AG04449 (cell line): Measurements from ENCODE around the gene ARSI.

Experiments used
- CTCF ChIA-PET: fragments of 350-600 bp; formaldehyde crosslinking; extraction: SDS; loops from one replicate; lab custom pipeline; 2021; ENCODE audit warnings: antibody characterized with exemption; lab: Yijun Ruan, JAX
- POLR2A ChIA-PET: fragments of 400-600, 350-600 bp; formaldehyde crosslinking; extraction: SDS; loops from one replicate; lab custom pipeline; 2020; ENCODE audit warnings: antibody characterized with exemption, inconsistent platforms; lab: Yijun Ruan, JAX
- DNase-seq: peaks from one replicate; pipeline ENCODE4 v3.0.0-alpha.2; 2010; ENCODE audit warnings: low read depth, low spot score
- H3K4me3 ChIP-seq: 2 replicates; pipeline ENCODE4 v1.5.1; 2011; ENCODE audit warnings: low read depth, mild to moderate bottlenecking, control low read depth, low read length
- CTCF ChIP-seq: IDR thresholded peaks from one replicate; pipeline ENCODE4 v1.5.1; 2011; ENCODE audit warnings: mild to moderate bottlenecking, moderate library complexity, low read length, control low read depth, inconsistent platforms; ENCODE audit not compliant: insufficient read depth; ENCODE audit errors: missing control alignments

The ARSI gene

DNA sequence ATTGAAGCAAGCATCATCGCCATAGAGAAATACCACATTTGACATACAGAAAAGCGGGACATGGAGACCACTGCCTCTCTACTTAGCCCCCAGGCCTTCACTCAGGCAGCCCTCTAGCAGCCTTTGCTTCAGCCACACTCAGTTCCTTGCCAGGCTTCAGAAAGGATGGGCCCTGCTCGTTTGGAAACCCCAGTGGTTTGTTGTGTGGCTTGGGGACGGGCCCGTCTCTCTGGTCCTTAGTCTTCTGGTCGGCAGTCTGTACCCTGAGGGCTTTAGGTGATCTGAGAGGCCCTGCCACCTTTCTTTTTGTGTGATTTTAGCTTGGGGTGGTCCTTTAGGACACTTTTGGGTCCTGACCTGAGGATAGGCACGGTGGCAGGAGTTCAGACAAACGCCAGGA, 21.1 kb upstream of the ARSI start:
- no peak for TF ChIP-seq CTCF

GRCh38 chr5:150323092-150323491, 20.4 kb upstream of the ARSI start:
- no peak for TF ChIP-seq CTCF
- DNase-seq, result no peak
- CTCF ChIA-PET, result interaction anchor here (1.2 to 2.6 kb wide), 2 partner anchors 21 to 27 kb away, joined by 3 to 6 read pairs; partner anchors contain the start of gene ARSI

More for the DNA sequence above, 21.1 kb upstream of the ARSI start:
- no peak for DNase-seq
- ChIA-PET CTCF (interaction anchor here (2.6 kb wide), 1 partner anchor 22 kb away, joined by 6 read pairs; the partner anchor contains the start of gene ARSI), POLR2A (no interaction called here)
- H3K4me3 ChIP-seq, result no peak overlapping the region

GRCh38 chr5:150322202-150322601, 19.5 kb upstream of the ARSI start:
- no peak for DNase-seq
- TF ChIP-seq CTCF, result no peak
- ChIA-PET POLR2A (no interaction called here), CTCF (interaction anchor here (1.2 to 2.6 kb wide), 2 partner anchors 20 to 28 kb away, joined by 3 to 6 read pairs; partner anchors contain the start of gene ARSI)
- no peak overlapping the region for H3K4me3 ChIP-seq

More at GRCh38 chr5:150323092-150323491, 20.4 kb upstream of the ARSI start:
- POLR2A ChIA-PET, result no interaction called here
- no peak overlapping the region for H3K4me3 ChIP-seq

- DNase-seq, result no peak
- ChIA-PET POLR2A (no interaction called here), CTCF (interaction anchor here (2.6 kb wide), 1 partner anchor 20 kb away, joined by 6 read pairs; the partner anchor contains the start of gene ARSI)
- H3K4me3 ChIP-seq, result no peak overlapping the region
- TF ChIP-seq CTCF, result no peak
These were observed 19.1 kb upstream of the ARSI start for GRCh38 chr5:150321784-150322183.

- POLR2A ChIA-PET, result no interaction called here
- H3K4me3 ChIP-seq, result no peak overlapping the region
- no peak for DNase-seq
- CTCF ChIA-PET, result interaction anchor here (0.9 to 1.0 kb wide), 2 partner anchors 30 to 76 kb away, joined by 3 to 4 read pairs; no protein-coding TSS in a partner anchor
- TF ChIP-seq CTCF, result no peak
These were observed 18.5 kb upstream of the ARSI start for GRCh38 chr5:150321211-150321610.

DNA sequence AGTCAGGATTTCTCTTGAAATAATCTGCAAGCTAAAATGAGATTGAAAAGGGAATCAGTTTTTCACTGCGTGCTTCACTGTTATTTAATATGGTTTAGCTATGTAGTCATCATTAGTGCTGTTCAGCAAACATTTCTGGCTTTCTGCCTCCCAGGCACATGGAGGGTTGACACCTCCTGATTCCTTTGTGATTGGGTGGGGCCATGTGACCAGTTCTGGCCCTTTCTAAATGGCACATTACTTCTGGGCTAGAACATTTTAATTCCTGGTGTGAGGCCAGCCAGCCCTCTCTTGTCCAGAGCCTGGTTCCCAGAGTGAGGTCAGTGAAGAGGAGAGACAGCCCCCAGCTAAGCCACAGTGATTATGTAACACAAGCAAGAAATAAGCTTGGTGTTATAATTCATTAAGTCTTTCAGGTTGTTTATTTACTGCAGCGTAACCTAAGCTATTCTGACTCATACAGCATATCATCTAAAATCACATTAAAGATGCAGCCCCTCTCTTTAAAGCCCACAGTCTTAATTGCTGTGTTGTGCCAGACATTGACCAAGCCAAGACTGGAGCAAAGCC, 17.4 kb upstream of the ARSI start:
- POLR2A ChIA-PET, result no interaction called here

More for the DNA sequence above, 17.4 kb upstream of the ARSI start:
- H3K4me3 ChIP-seq, result no peak overlapping the region
- no peak for TF ChIP-seq CTCF
- no peak for DNase-seq
- CTCF ChIA-PET, result interaction anchor here (0.8 to 1.2 kb wide), 4 partner anchors 14 to 683 kb away, joined by 3 read pairs; no protein-coding TSS in a partner anchor
